ENCODE data around the gene NLGN4X.
"Not testable (repeated sequence)": the region's sequence is repeated elsewhere in the genome, so short reads cannot be mapped to it uniquely, and the experiment has no call there.

NLGN4X gene

GRCh38 chrX:6002056-6002455 lies 226.6 kb downstream of the NLGN4X start:
- no peak for DNase-seq

GRCh38 chrX:5998901-5999300 lies 229.8 kb downstream of the NLGN4X start:
- DNase-seq = no peak

- DNase-seq = no peak
Measured at GRCh38 chrX:5998456-5998855, 230.2 kb downstream of the NLGN4X start.

GRCh38 chrX:5991393-5991792 lies 237.3 kb downstream of the NLGN4X start:
- no peak for DNase-seq

GRCh38 chrX:5979338-5979737 lies 249.3 kb downstream of the NLGN4X start:
- no peak for DNase-seq

GRCh38 chrX:5976332-5976731 lies 252.3 kb downstream of the NLGN4X start:
- DNase-seq = no peak

- no peak for DNase-seq
Measured at GRCh38 chrX:5971300-5971699, 257.4 kb downstream of the NLGN4X start.

- no peak for DNase-seq
Measured at GRCh38 chrX:5965406-5965805, 263.3 kb downstream of the NLGN4X start.

GRCh38 chrX:5959286-5959685 lies 269.4 kb downstream of the NLGN4X start:
- DNase-seq = no peak

- DNase-seq = no peak
Measured at GRCh38 chrX:5958523-5958922, 270.1 kb downstream of the NLGN4X start.

GRCh38 chrX:5957506-5957905 lies 271.2 kb downstream of the NLGN4X start:
- no peak for DNase-seq

- no peak for DNase-seq
Measured at GRCh38 chrX:5936438-5936837, 292.2 kb downstream of the NLGN4X start.

- no peak for DNase-seq
Measured at GRCh38 chrX:5928224-5928623, 300.4 kb downstream of the NLGN4X start.

GRCh38 chrX:5916945-5917344 lies 311.7 kb downstream of the NLGN4X start:
- no peak for DNase-seq

- no peak for DNase-seq
Measured at GRCh38 chrX:5915783-5916182, 312.9 kb downstream of the NLGN4X start.

- no peak for DNase-seq
Measured at GRCh38 chrX:5907207-5907606, 321.5 kb downstream of the NLGN4X start.

- DNase-seq = not testable (repeated sequence)
Measured at GRCh38 chrX:5903586-5904190, 325.0 kb downstream of the NLGN4X start.

GRCh38 chrX:5898463-5898862 lies 330.2 kb downstream of the NLGN4X start:
- DNase-seq = no peak

GRCh38 chrX:5891378-5891777 lies 337.3 kb downstream of the NLGN4X start:
- no peak for DNase-seq

- no peak for DNase-seq
Measured at GRCh38 chrX:5876984-5877596, 351.6 kb downstream of the NLGN4X start.

GRCh38 chrX:5870238-5870637 lies 358.4 kb downstream of the NLGN4X start:
- no peak for DNase-seq

- no peak for DNase-seq
Measured at GRCh38 chrX:5869786-5870185, 358.9 kb downstream of the NLGN4X start.

GRCh38 chrX:5867778-5868177 lies 360.9 kb downstream of the NLGN4X start:
- DNase-seq = no peak

- DNase-seq = no peak
Measured at GRCh38 chrX:5857232-5857631, 371.4 kb downstream of the NLGN4X start.

GRCh38 chrX:5852941-5853340 lies 375.7 kb downstream of the NLGN4X start:
- DNase-seq = no peak
